Esophagus squamous epithelium (tissue), 4 donors: ENCODE results near the gene CLDN14.

Source experiments
- POLR2A ChIP-seq, 4 donors: fragments of 450-650 bp; IDR thresholded peaks; one replicate each; pipeline ENCODE4 v1.6.1; 2017; ENCODE audit warnings: antibody characterized with exemption in 4 of 4, mild to moderate bottlenecking in 4 of 4, moderate library complexity in 3 of 4
- TF ChIP-seq, protein P1 (sequence below), 6 experiments: fragments of 450-650 bp in 4 of 6; fragments of 200-600 bp in 2 of 6; sonication (generic) in 2 of 6; IDR thresholded peaks; one replicate each; pipeline ENCODE4 v1.5.1; 2016 to 2019; ENCODE audit warnings: antibody characterized with exemption in 6 of 6, mild to moderate bottlenecking in 4 of 6, moderate library complexity in 4 of 6

DNA sequence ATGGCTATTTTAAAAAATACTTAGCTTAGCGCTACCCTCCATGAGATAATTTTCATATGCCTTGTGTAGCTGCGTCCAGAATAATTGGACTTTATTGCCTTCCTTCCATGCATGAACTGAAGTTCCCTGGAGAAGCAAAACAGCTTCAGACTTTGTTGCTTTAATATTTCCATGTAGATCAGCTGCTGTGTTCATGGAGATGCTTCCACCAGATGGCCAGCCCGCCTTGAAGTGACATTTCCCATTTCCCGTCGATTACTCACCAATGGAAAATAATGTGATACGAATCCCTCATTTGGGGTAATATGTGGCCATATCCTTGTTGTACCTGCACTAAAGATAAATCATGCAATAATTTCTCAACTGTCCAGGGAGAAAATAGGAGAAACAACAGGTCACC, 47.4 kb upstream of the CLDN14 start:
- TF ChIP-seq, protein P1, sequence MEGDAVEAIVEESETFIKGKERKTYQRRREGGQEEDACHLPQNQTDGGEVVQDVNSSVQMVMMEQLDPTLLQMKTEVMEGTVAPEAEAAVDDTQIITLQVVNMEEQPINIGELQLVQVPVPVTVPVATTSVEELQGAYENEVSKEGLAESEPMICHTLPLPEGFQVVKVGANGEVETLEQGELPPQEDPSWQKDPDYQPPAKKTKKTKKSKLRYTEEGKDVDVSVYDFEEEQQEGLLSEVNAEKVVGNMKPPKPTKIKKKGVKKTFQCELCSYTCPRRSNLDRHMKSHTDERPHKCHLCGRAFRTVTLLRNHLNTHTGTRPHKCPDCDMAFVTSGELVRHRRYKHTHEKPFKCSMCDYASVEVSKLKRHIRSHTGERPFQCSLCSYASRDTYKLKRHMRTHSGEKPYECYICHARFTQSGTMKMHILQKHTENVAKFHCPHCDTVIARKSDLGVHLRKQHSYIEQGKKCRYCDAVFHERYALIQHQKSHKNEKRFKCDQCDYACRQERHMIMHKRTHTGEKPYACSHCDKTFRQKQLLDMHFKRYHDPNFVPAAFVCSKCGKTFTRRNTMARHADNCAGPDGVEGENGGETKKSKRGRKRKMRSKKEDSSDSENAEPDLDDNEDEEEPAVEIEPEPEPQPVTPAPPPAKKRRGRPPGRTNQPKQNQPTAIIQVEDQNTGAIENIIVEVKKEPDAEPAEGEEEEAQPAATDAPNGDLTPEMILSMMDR (IDR thresholded peaks at IDR 0.05): no peak
- TF ChIP-seq POLR2A (IDR thresholded peaks at IDR 0.05): no peak
